ENCODE measurements around the gene DICER1. TPM values are rescaled to one million over a fixed set of nuclear protein-coding genes. Genes with fewer than 3 reads are reported as not detected.

Gene DICER1
- total RNA-seq, 1 donor from 2014 or later = 118 TPM

- H3K4me1 Mint-ChIP-seq (ENCODE audit: low read depth) = no peaks in the 10 kb centered on the region
- peaks cover 40% of the 10 kb centered on the region for H3K36me3 Mint-ChIP-seq (ENCODE audit: insufficient read depth)
- H3K27me3 Mint-ChIP-seq = no peaks in the 10 kb centered on the region
- H3K27ac Mint-ChIP-seq = no peak overlapping the region
- no peaks in the 10 kb centered on the region for H3K9me3 Mint-ChIP-seq (ENCODE audit: low read depth)
- no peak for DNase-seq (ENCODE audit: low spot score, unreplicated experiment)
- TF ChIP-seq, protein P1, sequence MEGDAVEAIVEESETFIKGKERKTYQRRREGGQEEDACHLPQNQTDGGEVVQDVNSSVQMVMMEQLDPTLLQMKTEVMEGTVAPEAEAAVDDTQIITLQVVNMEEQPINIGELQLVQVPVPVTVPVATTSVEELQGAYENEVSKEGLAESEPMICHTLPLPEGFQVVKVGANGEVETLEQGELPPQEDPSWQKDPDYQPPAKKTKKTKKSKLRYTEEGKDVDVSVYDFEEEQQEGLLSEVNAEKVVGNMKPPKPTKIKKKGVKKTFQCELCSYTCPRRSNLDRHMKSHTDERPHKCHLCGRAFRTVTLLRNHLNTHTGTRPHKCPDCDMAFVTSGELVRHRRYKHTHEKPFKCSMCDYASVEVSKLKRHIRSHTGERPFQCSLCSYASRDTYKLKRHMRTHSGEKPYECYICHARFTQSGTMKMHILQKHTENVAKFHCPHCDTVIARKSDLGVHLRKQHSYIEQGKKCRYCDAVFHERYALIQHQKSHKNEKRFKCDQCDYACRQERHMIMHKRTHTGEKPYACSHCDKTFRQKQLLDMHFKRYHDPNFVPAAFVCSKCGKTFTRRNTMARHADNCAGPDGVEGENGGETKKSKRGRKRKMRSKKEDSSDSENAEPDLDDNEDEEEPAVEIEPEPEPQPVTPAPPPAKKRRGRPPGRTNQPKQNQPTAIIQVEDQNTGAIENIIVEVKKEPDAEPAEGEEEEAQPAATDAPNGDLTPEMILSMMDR (IDR thresholded peaks at IDR 0.05; ENCODE audit: unreplicated experiment) = no peak
- no peak overlapping the region for H3K4me3 Mint-ChIP-seq (ENCODE audit: low read depth)
Observed at GRCh38 chr14:95106971-95107370, 50.4 kb downstream of the DICER1 start.

DNA sequence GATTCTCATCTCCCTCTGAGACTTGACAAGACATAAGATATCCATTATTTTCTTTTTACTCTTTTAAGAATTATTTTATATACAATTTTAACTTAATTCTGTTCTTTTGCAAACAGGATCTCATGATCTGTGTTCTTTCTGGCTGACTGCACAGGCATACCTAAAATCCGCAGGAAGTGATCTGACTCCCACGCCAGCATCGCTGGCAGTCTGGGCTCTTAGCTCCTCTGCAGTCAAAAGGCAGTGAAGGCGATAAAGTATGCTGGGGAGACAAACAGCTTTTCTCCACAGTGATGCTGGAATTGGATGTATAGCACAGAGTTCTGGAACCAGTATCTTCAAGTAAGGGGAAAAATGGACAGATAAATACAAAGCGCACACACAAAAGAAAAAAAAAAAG is 52.4 kb downstream of the DICER1 start:
- H3K4me1 Mint-ChIP-seq (ENCODE audit: low read depth) = no peaks in the 10 kb centered on the region
- H3K27me3 Mint-ChIP-seq = no peaks in the 10 kb centered on the region
- peaks cover 34% of the 10 kb centered on the region for H3K36me3 Mint-ChIP-seq (ENCODE audit: insufficient read depth)
- no peak overlapping the region for H3K4me3 Mint-ChIP-seq (ENCODE audit: low read depth)
- H3K9me3 Mint-ChIP-seq (ENCODE audit: low read depth) = no peaks in the 10 kb centered on the region
- TF ChIP-seq, protein P1 (IDR thresholded peaks at IDR 0.05; ENCODE audit: unreplicated experiment) = no peak
- no peak overlapping the region for H3K27ac Mint-ChIP-seq
- DNase-seq (ENCODE audit: low spot score, unreplicated experiment) = no peak

- H3K36me3 Mint-ChIP-seq (ENCODE audit: insufficient read depth) = peaks cover 30% of the 10 kb centered on the region
Observed at GRCh38 chr14:95102680-95103044, 54.7 kb downstream of the DICER1 start.

GRCh38 chr14:95101736-95102679 is 55.3 kb downstream of the DICER1 start:
- no peak overlapping the region for H3K4me3 Mint-ChIP-seq (ENCODE audit: low read depth)
- no peaks in the 10 kb centered on the region for H3K27me3 Mint-ChIP-seq

More at GRCh38 chr14:95102680-95103044, 54.7 kb downstream of the DICER1 start:
- no peak for DNase-seq (ENCODE audit: low spot score, unreplicated experiment)
- H3K4me3 Mint-ChIP-seq (ENCODE audit: low read depth) = no peak overlapping the region
- H3K9me3 Mint-ChIP-seq (ENCODE audit: low read depth) = no peaks in the 10 kb centered on the region
- no peaks in the 10 kb centered on the region for H3K27me3 Mint-ChIP-seq
- H3K4me1 Mint-ChIP-seq (ENCODE audit: low read depth) = peaks cover 4% of the 10 kb centered on the region
- TF ChIP-seq, protein P1 (IDR thresholded peaks at IDR 0.05; ENCODE audit: unreplicated experiment) = no peak
- peak overlapping the region; percentile 72 for H3K27ac Mint-ChIP-seq

DNA sequence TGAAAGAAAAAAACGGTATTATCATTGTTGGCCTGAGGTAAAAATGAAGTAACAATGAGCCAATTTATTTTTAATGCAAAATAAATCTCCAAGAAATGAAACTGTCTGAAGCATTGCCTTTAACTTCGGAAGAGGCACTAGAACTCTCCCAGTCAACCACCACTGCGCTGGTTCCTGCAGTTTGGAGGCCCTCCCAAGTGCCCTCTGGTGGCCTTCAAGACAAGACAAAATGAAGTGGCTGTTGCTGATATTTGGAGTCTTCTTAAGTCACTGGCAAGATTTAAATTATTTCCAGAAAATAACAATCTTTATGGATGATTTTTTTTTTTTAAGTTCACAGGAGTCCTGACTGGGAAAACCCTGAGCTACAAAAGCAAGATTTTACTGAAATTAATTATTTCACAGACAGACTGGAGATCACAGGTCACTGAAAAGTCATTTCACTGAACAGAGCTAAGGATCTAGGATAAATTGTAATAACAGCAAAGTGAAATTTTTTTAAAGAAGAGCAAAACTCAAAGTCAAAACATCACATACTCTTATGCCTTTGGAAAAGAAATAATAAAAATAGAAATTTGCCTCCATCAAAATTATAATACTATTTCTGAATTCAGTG is 58.2 kb downstream of the DICER1 start:
- H3K36me3 Mint-ChIP-seq (ENCODE audit: insufficient read depth) = peaks cover 23% of the 10 kb centered on the region
- H3K4me3 Mint-ChIP-seq (ENCODE audit: low read depth) = no peak overlapping the region
- H3K4me1 Mint-ChIP-seq (ENCODE audit: low read depth) = peaks cover 4% of the 10 kb centered on the region
- no peaks in the 10 kb centered on the region for H3K27me3 Mint-ChIP-seq
- TF ChIP-seq, protein P1 (IDR thresholded peaks at IDR 0.05; ENCODE audit: unreplicated experiment) = peak; percentile 77
- H3K9me3 Mint-ChIP-seq (ENCODE audit: low read depth) = no peaks in the 10 kb centered on the region
- peak; percentile 27 for DNase-seq (ENCODE audit: low spot score, unreplicated experiment)
- H3K27ac Mint-ChIP-seq = no peak overlapping the region

More at GRCh38 chr14:95101736-95102679, 55.3 kb downstream of the DICER1 start:
- H3K27ac Mint-ChIP-seq = peak overlapping the region; percentile 72
- TF ChIP-seq, protein P1 (IDR thresholded peaks at IDR 0.05; ENCODE audit: unreplicated experiment) = no peak
- peaks cover 27% of the 10 kb centered on the region for H3K36me3 Mint-ChIP-seq (ENCODE audit: insufficient read depth)
- peaks cover 4% of the 10 kb centered on the region for H3K4me1 Mint-ChIP-seq (ENCODE audit: low read depth)
- H3K9me3 Mint-ChIP-seq (ENCODE audit: low read depth) = no peaks in the 10 kb centered on the region
- no peak for DNase-seq (ENCODE audit: low spot score, unreplicated experiment)
